Measurements from ENCODE around the gene RAB29.

The RAB29 gene

DNA sequence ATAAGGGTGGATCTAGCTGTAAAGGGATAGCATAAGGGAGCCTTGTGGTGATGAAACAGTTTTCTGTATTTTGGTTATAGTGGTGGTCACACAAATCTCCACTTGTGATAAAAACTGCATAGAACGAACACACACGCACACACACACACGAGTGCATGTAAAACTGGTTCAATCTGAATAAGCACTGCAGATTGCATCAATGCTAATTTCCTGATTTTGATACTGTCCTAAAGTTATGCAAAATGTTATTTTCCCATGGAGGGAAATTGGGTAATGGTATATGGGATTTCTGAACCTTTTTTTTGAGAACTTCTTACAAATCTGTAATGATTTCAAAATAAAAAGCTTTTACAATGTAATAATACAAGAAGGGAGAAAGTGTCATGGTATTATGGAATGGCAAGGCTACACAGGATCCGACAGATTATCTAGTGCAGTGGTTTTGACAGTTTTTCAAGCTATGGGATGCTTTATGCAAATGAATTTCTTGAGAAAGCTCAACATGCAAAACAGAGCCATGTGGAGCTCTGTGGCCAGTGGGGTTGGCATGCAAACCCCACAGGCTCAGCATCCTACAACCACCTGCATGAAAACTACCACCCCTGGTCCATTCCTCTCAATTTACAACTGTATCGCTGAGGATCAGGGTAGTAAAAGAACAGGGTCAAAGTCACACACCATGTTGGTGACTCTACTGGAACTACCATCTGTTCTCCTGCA lies 18.9 kb upstream of the RAB29 start:
- DNase-seq (ENCODE audit: low read depth): no peak

DNA sequence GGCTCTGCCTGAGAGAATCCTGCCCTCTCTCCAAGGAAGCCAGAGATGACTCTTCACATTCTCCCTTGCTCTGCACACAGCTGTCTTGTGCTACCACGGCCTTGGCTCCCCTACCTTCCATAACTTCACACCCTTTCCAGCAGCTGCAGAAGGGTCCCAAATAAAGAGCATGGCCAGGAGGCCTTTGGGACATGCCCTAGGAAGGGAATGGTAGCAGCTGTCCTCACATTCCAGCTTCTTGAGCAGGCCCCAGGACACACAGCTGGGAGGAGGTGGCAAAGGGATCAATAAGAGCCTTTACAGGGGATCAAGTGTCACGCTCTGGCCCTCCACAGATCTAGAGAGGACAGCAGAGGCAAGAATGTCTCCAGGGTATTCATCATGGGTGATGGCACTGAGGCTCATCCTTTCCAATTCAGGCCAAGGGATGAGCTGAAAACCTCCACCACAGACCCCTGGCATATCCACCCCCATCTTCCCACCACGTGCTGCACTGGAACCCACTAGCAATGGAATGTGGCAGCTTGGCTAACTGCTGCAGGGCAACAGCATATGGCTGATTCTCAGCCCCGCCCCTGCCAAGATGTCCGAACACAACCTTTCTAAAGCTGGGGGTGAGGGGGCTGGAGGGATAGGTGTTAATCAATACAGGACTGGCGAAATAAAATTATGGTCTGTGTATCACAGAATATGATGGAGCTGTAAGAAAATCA lies 17.8 kb upstream of the RAB29 start:
- no peak for DNase-seq (ENCODE audit: low read depth)

DNA sequence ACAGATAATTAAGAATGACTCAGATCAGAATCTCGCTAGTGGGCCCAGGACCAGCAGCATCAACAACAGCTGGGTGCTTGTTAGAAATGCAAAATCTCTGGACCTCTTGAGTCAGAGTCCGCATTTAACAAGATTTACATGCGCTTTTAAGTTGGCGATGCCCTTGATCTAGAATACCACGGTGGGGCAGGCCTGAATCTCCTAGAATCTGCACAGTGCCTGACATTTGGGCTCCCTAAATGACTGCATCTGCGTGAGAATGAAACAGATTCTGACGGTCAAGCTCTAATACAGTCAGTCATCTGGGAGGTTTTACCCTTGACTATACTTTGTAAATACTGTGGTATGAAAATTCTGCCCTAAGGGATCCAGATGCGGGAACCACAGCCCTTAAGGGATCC lies 17.2 kb upstream of the RAB29 start:
- DNase-seq (ENCODE audit: low read depth): no peak

DNA sequence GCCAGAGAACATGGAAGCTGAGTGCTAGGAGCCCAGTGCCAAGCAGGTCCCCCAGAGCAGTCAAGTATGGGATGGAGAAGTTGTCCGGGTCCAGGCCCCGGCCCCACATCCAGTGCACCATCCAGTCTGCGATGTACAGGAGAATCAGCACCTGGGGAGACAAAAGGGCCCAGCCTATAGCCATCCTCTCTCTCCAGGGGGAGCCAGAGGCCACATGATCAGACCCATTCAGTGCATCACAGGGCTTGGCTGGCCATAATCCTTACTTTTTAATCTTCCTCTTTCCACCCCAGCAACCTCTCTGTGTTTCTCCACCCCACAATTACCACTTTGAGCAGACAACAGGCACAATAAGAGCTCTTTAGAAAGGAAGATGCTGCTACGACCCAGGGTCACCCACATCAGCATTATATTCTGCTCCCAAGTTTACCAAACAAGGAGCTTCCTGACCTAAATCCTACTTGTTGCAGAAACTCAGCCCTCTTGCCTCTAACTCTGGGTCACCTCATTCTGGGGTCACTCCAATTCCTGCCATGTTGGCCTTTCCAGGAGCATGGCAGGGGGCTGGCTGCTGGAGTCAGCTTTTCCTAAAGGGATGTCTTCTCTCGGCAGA lies 16.4 kb upstream of the RAB29 start:
- no peak for DNase-seq (ENCODE audit: low read depth)

DNA sequence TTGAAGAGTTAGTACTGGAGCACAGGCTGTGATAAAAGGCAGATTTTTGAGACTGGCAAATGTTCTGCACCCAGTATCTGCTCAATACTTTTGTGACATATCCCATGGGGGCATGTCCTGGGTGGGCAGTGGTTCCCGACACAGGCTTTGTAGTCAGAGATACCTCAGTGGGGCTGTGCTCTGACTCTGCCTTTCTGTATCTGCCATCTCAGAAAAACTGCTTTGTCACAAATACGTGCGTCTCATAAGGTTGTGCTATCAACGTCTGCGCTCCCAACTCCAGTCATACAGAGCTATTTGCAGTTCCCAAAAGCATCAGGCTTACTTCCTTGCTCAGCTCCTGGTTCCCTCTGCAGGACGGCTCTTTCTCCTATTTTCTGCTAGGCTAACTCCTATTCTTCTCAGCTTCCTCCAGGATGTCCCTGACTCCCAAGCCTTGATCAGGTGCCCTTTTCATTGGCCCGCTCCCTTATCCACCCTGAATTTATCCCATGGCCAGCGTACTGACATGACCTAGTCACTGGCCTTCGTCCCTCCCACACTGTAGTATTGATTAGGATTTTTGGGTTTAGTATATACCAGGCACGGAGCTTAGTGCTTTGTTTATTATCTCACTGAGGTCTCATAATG lies 12.1 kb upstream of the RAB29 start:
- no peak for DNase-seq (ENCODE audit: low read depth)

DNA sequence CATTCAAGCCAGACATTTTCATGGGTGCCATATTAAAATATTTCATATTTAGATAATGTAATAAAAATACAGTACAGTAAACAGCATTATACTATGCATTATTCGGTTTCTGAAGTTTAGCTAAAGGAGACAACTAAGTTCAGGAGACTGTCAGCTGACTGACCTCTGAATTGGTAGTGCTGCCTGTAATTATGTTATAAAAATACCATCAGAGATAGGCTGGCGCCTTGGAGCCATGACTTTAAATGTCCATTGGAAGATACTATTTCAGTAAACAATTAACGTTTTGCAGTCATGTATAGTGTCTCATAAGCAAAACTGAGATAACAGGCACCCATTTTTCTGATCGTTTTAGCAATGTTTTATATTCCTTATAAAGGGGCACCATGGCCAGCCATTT lies 11.3 kb upstream of the RAB29 start:
- DNase-seq (ENCODE audit: low read depth): no peak

DNA sequence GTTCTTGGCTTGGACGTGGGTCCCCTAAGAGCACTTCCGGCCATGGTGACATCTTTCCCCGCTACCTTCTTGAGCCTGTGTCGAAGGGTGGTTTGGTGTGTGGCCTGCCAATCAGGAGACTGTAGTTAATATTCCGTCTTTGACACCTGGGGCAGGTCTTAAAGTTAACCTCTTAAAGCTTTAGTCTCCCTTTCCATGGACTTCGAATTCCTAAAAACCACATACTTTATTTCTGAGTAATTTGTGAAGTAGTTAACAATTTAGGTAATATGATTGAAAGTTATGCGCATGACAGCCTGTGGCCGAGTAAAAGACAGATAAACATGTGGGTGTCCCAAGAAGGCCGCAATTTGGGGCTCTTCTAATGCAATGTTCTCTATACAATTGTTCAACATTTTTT lies 10.2 kb upstream of the RAB29 start:
- DNase-seq (ENCODE audit: low read depth): no peak

DNA sequence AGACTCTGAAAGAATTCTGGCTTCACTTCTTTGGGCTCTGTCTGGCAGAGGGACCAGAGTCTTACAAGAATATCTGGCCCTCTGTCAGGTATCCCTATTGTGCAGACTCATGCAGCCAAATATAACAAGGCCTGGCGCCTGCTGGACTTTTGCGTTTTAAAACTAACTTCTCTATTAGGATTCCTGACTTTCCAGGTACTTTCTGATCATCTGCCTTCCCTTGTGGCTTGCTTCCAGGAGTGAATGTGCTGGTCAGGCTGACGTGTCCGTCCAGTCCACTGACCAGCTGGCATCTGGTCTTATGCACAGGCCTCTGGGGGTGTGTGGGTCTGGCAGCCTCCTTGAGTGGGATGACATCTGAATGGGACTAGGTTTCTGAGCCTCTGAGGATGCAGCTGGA lies 8.6 kb upstream of the RAB29 start:
- no peak for DNase-seq (ENCODE audit: low read depth)

DNA sequence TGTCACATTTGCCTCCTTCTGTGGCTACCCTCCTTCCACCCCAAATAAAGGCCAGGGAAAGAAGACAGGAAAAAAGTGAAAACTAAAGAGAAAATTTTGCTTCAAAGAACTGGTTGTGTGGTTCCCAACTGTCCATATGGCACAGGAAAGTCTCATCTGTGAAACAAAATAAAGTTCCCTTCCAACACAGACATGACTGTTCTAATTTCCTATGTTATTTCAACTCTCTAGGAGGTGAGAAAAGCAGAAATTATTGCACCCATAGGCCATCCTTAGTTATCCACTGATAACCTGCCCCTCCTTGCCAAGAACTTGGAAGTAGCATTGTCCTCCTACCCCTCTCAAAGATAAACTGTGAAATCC lies 8.1 kb upstream of the RAB29 start:
- DNase-seq (ENCODE audit: low read depth): no peak

DNA sequence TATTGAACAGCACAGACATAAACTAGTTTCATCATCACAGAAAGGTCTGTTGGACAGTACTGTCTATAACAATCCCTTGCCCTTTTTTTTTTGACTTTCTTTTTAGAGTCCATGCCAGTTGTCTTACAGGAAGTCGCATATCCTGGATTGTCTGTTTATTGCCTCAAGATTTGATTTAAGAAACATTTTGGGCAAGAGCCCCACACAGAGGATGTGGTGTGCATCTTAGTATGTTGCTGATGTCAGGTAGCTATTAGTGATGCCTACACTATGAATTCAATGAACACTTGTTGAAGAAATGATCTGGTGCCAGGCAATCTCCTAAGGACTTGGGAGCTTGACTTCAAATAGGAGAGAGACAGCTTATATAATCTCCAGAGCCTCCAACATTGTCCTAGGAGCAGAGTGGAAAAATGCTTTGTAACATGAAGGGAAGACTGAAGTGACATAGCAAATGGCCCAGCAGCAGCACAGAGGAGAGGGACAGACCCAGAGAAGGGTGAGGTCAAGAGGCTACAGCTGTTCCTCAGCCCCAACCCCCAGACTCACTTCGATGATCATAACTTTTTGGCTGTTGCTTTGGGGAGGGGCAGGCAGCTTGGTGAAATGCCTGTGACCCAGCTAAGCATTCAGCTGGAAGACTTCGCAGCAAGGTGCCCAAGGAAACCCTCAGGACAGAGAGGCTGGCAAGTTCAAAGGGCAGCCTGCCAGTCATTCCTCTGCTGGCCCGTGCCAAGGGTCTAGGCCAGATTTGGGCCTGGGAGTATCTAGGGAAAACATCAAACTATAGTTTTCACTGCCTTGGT lies 7.5 kb upstream of the RAB29 start:
- DNase-seq (ENCODE audit: low read depth): no peak

DNA sequence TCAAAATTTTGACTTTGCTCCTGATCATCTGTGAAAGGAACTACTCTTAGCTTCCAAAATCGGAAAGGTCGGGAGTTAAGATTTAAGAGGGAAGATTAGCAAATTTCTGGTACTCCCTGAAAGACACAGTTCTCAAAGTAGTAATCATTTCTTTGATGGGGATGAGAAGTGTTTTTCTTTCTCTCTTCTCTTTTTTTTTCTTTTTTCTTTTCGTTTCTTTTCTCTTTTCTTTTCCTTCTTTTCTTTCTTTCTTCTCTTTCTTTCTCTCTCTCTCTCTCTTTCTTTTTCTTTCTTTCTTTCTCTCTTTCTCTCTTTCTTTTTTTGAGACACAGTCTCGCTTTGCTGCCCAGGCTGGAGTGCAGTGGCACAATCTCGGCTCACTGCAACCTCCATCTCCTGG lies 5.1 kb upstream of the RAB29 start:
- no peak for DNase-seq (ENCODE audit: low read depth)

DNA sequence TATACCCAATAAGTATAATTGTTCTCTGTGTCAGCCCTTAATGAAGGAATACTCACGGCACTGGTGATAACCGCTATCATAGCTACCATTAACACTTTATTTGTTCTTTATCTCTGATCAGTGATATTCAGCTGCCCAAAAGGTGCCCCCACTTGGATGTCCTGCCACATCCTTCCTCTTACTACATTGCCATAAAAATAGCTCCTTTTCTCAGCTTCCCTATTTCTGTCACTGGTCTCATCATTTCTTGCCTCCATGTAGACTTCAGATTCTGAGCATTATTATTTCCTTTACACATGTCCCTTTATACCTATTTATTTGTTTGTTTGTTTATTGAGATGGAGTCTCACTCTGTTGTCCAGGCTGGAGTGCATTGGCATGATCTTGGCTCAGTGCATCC lies 2.7 kb upstream of the RAB29 start:
- no peak for DNase-seq (ENCODE audit: low read depth)

DNA sequence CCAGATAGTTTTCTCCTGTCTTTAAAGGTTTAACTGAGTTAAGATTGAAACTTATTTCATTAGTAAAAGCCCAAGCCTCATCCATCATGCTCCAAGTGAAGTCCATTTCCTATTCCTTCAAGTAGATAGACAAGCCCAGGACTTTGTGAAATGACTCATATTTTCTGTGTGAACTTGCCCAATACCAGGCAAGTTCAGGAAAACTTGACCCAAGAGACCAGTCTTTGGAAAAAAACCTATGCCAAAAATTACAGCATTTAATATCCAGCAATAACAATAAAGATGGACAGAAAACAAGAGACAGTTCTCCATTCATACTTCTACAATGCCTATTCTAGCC lies 405 bp upstream of the RAB29 start:
- no peak for DNase-seq (ENCODE audit: low read depth)

DNA sequence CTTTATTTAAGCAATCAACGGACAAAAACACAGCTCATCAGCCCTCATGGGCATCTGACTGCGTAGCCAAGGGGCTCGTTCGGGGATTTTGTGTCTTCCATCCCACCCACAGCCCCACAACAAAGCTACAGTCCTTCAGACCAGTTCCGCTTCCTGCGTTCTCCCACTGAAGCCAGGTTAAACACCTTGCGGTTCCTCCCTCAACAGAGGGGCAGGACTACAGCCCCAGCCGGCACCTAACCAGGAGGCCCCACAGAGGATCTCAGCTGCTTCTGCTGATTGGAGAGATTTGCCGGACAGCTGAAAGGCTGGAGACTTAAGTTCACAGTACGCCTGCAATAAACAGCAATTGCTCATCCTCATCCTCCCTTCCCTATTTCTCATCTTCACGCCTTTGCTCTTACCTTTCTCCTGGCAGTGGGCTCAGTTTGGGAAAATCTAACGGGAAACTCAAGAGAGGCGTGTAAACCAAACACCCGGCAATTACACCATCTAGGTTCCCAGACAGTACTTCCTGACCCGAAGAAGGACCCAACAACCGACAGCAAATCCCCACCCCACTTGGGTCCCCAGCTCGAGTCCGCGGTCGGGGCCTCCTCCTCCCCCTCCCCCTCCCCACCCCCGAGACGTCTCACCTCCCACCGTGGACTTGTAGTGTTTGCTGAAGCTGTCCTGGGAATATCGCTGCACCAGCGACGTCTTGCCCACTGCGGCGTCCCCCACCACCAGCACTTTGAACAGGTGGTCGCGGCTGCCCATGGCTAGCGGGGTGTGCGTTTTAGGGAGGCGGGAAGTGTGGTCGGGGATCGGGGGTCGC lies 876 bp downstream of the RAB29 start:
- DNase-seq (ENCODE audit: low read depth): no peak

DNA sequence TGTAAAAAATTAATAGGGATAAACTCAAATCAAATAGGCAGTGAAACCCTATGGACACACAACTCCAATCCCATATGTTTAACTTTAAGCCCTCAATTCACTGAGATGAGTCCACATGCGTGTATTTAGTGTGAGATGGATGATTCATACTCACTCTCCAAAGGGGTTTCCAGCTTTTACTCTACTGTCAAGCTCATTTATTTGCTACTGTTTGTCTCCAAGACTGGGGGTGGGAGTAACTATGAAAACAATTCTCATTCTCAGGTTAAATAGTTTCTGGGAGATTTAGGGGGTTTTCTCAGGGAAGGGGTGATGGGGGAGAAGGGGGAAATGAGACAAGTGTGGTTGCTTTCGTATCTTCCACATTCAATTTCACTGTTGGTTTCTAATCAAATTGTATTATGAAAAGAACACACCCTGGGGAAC lies 2.7 kb downstream of the RAB29 start:
- DNase-seq (ENCODE audit: low read depth): no peak

DNA sequence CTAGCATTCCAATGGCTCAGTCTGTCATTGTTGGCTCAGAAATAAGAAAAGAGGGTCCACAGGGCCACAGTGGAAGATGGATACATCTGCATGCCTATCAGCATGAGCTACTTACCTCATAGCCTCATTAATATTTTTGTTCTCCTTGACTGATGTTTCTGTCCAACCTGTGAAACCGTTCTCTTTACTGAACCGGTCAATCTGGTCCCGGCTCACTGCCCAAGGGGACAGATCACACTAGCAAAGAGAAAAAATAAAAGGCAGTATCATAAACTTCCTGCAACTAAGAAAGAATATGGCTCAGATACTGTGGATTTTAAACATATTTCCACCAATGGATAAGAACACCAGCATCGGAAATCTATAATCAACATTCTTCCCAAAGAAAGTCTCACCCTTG lies 4.7 kb downstream of the RAB29 start:
- DNase-seq (ENCODE audit: low read depth): no peak

DNA sequence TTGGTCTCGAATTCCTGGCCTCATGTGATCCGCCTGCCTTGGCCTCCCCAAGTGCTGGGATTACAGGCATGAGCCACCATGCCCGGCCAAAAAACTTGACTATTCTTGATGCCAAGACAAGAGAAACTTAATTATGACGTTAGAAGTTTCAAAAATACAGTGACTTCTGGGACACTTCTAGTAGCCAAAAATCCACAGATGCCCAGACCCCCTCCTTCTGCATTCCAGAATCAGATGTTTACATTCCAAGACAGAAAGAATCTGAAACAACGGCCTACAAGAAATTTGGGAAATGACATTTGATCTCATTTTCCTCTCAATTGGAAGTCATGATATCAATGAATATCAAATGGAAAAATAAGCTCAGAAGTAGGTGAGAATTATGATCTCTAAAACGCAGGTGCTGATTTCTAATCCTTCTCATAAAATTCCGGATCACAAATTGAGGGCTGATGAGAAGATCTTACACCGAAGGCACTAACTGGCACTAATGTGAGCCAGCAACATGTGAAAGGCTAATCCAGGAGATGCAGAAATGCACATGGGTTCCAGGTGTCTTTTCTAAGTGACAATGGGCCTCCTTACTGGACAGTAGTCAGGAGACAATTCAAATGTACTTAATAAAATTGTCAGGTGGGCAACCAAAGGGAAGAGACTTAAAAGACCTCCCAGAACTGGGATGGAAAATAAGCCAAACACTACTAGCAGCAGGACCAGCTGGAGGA lies 5.5 kb downstream of the RAB29 start:
- DNase-seq (ENCODE audit: low read depth): no peak

DNA sequence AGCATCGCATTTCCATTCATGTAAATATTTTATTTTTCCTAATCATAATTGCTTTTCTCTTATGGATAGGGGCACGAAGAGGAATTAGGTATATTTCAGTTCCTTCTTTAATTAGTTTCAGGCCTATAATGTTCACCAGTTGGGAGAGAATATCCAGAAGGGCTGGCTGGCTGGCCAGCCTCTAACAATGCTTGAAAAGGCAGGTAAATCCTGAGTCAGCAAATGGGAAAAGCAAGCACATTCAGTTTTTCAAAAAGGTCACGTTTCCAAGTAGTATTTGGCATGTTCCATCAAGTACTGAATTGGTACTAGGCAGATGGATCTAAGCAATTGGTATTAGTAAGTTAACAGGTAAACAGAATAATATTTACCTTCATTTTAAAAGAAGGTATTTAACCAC lies 8.0 kb downstream of the RAB29 start:
- no peak for DNase-seq (ENCODE audit: low read depth)

DNA sequence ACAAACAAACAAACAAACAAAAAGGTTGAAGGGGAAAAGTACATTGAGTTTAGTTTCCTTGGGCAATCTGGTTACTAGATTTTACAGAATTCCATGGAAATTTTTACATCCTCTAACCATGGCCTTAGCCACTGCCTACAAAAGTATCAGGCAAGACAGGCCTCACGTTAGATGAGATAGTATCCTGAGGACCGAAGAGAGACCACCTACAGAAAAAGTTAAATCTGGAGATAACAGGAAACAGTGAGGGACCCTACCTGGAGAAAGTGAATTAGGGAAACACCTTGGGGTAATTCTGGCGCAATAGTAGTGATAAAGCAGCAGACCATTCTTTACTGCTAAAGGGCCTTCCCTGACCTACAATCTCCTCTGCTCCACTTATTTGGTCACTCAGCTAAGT lies 8.7 kb downstream of the RAB29 start:
- no peak for DNase-seq (ENCODE audit: low read depth)

DNA sequence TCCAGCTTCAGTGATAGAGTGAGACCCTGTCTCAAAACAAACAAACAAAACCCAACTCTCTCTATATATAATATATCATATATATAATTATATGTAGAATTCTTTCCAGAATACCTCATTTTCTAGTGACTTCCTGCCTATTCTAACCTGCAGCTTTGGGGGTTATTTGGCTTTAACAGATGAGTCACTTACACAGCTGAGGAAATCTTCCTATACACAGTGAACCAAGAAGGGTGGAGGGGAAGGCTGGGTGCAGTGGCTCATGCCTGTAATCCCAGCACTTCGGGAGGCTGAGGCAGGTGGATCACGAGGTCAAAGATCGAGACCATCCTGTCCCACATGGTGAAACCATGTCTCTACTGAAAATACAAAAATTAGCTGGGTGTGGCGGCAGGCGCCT lies 9.2 kb downstream of the RAB29 start:
- no peak for DNase-seq (ENCODE audit: low read depth)

DNA sequence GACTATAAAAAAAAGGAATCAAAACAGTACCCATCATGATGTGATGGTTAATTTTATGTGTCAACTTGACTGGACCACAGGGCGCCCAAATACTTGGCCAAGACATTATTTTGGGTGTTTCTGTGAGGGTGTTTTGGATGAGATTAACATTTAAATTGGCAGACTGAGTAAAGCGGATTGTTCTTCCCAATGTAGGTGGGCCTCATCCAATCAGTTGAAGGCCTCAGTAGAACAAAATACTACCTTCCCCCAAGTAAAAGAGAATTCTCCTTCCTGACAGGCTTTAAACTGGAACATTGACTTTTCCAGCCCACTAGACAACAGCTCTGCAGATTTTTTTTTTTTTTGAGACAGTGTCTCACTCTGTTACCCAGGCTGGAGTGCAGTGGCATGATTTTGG lies 10.7 kb downstream of the RAB29 start:
- no peak for DNase-seq (ENCODE audit: low read depth)
